H9 (cell line): ENCODE results near the gene RSPRY1. TPM values are rescaled to one million over a fixed set of nuclear protein-coding genes. Genes with fewer than 3 reads are reported as not detected.

ENCODE experiments used
- DNase-seq: peaks from one replicate; pipeline ENCODE4 v3.0.0-alpha.2; 2017
- H2AFZ ChIP-seq: one replicate; pipeline ENCODE4 v1.6.1; 2013; ENCODE audit warnings: mild to moderate bottlenecking, low read length, control low read depth, moderate library complexity
- H2AK5ac ChIP-seq: 2 replicates; pipeline ENCODE4 v1.6.1; 2013; ENCODE audit warnings: low read length, control low read depth, mixed read lengths; ENCODE audit not compliant: insufficient read length
- H2BK120ac ChIP-seq: one replicate; pipeline ENCODE4 v1.6.1; 2013; ENCODE audit warnings: low read depth, mild to moderate bottlenecking, low read length, control low read depth, inconsistent platforms; ENCODE audit not compliant: poor library complexity, severe bottlenecking
- H2BK12ac ChIP-seq: 2 replicates; pipeline ENCODE4 v1.6.1; 2013; ENCODE audit warnings: low read length, control low read depth, mixed read lengths, low read depth; ENCODE audit not compliant: insufficient read length
- H2BK15ac ChIP-seq: 2 replicates; pipeline ENCODE4 v1.6.1; 2013; ENCODE audit warnings: low read depth, low read length, control low read depth
- H2BK20ac ChIP-seq: one replicate; pipeline ENCODE4 v1.6.1; 2013; ENCODE audit warnings: low read depth, mild to moderate bottlenecking, low read length, control low read depth, inconsistent platforms; ENCODE audit not compliant: poor library complexity, severe bottlenecking
- H2BK5ac ChIP-seq: 2 replicates; pipeline ENCODE4 v1.6.1; 2013; ENCODE audit warnings: low read length, control low read depth, mixed read lengths; ENCODE audit not compliant: insufficient read length
- H3K14ac ChIP-seq: 2 replicates; pipeline ENCODE4 v1.6.1; 2013; ENCODE audit warnings: low read length, control low read depth; ENCODE audit not compliant: insufficient read depth
- H3K18ac ChIP-seq: 2 replicates; pipeline ENCODE4 v1.6.1; 2013; ENCODE audit warnings: low read depth, mild to moderate bottlenecking, mixed read lengths, low read length, control low read depth; ENCODE audit not compliant: insufficient read length
- H3K23ac ChIP-seq: 2 replicates; pipeline ENCODE4 v1.6.1; 2013; ENCODE audit warnings: low read length, control low read depth, mixed read lengths, low read depth; ENCODE audit not compliant: insufficient read length
- H3K23me2 ChIP-seq: 2 replicates; pipeline ENCODE4 v1.6.1; 2013; ENCODE audit warnings: low read depth, mild to moderate bottlenecking, mixed read lengths, low read length, control low read depth; ENCODE audit not compliant: insufficient read length, poor library complexity, severe bottlenecking
- H3K27ac ChIP-seq: 2 replicates; pipeline ENCODE4 v1.5.1; 2013; ENCODE audit warnings: low read length, control low read depth, mixed read lengths, low read depth; ENCODE audit not compliant: insufficient read length
- H3K27me3 ChIP-seq: 2 replicates; pipeline ENCODE4 v1.6.1; 2013; ENCODE audit warnings: low read length, control low read depth, inconsistent platforms; ENCODE audit not compliant: insufficient read depth
- H3K4ac ChIP-seq: 2 replicates; pipeline ENCODE4 v1.6.1; 2013; ENCODE audit warnings: low read depth, mild to moderate bottlenecking, control low read depth, inconsistent platforms, low read length, moderate library complexity
- H3K4me1 ChIP-seq: 2 replicates; pipeline ENCODE4 v1.6.1; 2013; ENCODE audit warnings: low read length, control low read depth, inconsistent platforms; ENCODE audit not compliant: insufficient read depth
- H3K4me2 ChIP-seq: 2 replicates; pipeline ENCODE4 v1.6.1; 2013; ENCODE audit warnings: low read length, control low read depth, mixed read lengths; ENCODE audit not compliant: insufficient read length, insufficient read depth
- H3K56ac ChIP-seq: 2 replicates; pipeline ENCODE4 v1.6.1; 2013; ENCODE audit warnings: low read depth, mild to moderate bottlenecking, mixed read lengths, low read length, control low read depth; ENCODE audit not compliant: insufficient read length
- H3K79me1 ChIP-seq: 2 replicates; pipeline ENCODE4 v1.6.1; 2013; ENCODE audit warnings: low read depth, mild to moderate bottlenecking, moderate library complexity, low read length, control low read depth, inconsistent platforms; ENCODE audit not compliant: insufficient read depth, poor library complexity, severe bottlenecking
- H3K79me2 ChIP-seq: 2 replicates; pipeline ENCODE4 v1.6.1; 2013; ENCODE audit warnings: low read length, control low read depth, inconsistent platforms; ENCODE audit not compliant: insufficient read depth
- H3K9ac ChIP-seq: 2 replicates; pipeline ENCODE4 v1.6.1; 2013; ENCODE audit warnings: low read length, control low read depth, mixed read lengths; ENCODE audit not compliant: insufficient read length; ENCODE audit errors: extremely low read depth
- H3K9me3 ChIP-seq: one replicate; pipeline ENCODE4 v1.6.1; 2013; ENCODE audit warnings: low read depth, low read length, inconsistent platforms; ENCODE audit not compliant: control insufficient read depth
- H3T11ph ChIP-seq: one replicate; pipeline ENCODE4 v1.6.1; 2013; ENCODE audit warnings: mild to moderate bottlenecking, low read length, control low read depth, inconsistent platforms
- H4K20me1 ChIP-seq: one replicate; pipeline ENCODE4 v1.6.1; 2013; ENCODE audit not compliant: control insufficient read depth, insufficient read length, insufficient read depth
- H4K5ac ChIP-seq: 2 replicates; pipeline ENCODE4 v1.6.1; 2013; ENCODE audit warnings: low read depth, mild to moderate bottlenecking, mixed read lengths, low read length, control low read depth; ENCODE audit not compliant: insufficient read length
- H4K8ac ChIP-seq: replicated peaks from 2 replicates; pipeline ENCODE4 v1.6.1; 2013; ENCODE audit warnings: low read length, control low read depth, mixed read lengths, low read depth; ENCODE audit not compliant: insufficient read length
- H4K91ac ChIP-seq: 2 replicates; pipeline ENCODE4 v1.6.1; 2013; ENCODE audit warnings: low read depth, mild to moderate bottlenecking, moderate library complexity, mixed read lengths, low read length, control low read depth; ENCODE audit not compliant: insufficient read length
- H3K27ac Mint-ChIP-seq, 3 experiments: 2 replicates in 2 of 3; 3 replicates in 1 of 3; pipeline ENCODE4 v1.8.0; 2020 to 2021; ENCODE audit warnings: mixed read lengths in 3 of 3, mild to moderate bottlenecking in 1 of 3, moderate library complexity in 1 of 3
- H3K27me3 Mint-ChIP-seq: 2 replicates; pipeline ENCODE4 v1.8.0; 2021; ENCODE audit warnings: low read depth, mild to moderate bottlenecking, moderate library complexity, mixed read lengths
- H3K36me3 Mint-ChIP-seq, 3 experiments: 2 replicates in 2 of 3; 3 replicates in 1 of 3; pipeline ENCODE4 v1.8.0; 2020 to 2021; ENCODE audit warnings: low read depth in 3 of 3, mixed read lengths in 3 of 3; ENCODE audit not compliant: insufficient read depth in 1 of 3
- H3K4me1 Mint-ChIP-seq, 2 experiments: 2 replicates each; pipeline ENCODE4 v1.8.0; 2020; ENCODE audit warnings: mixed read lengths in 2 of 2
- H3K4me3 Mint-ChIP-seq, 2 experiments: 2 replicates in 1 of 2; 3 replicates in 1 of 2; pipeline ENCODE4 v1.8.0; 2020 to 2021; ENCODE audit warnings: mild to moderate bottlenecking in 2 of 2, mixed read lengths in 2 of 2, moderate library complexity in 1 of 2
- H3K9me3 Mint-ChIP-seq, 2 experiments: 2 replicates in 1 of 2; 3 replicates in 1 of 2; pipeline ENCODE4 v1.8.0; 2020; ENCODE audit warnings: mild to moderate bottlenecking in 2 of 2, mixed read lengths in 2 of 2, moderate library complexity in 1 of 2
- total RNA-seq: library from RNA; stranded (reverse); gene quantifications from 2 replicates; pipeline ENCODE4 v1.2.1, GENCODE V29; 2021
- TF ChIP-seq, protein P1 (sequence below): fragments of 200-600 bp; sonication (generic); conservative IDR thresholded peaks from 3 replicates; pipeline ENCODE4 v1.8.0; 2021; ENCODE audit warnings: antibody characterized with exemption, mild to moderate bottlenecking

The RSPRY1 gene
- total RNA-seq, 1 experiment from 2014 or later: 36.1 TPM

DNA sequence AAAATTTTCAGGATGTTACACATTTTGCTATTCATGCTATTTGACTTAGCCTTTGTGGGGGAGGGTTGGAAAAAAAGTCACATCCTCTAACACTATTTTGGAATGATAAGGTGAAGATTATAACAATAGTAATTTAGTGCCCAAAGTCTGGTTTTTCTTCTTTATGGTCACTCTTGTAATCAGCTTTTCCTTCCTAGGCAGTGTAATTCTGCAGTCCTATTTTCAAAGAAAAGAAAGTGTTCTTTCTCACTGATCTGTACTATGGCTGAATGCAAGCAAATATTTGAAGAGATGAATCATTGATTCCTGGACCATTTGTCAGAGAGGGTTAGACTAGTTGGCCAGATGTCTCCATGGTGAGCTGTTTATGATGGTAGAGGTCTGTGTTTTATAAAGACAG is 8.4 kb downstream of the RSPRY1 start:
- no peaks in the 10 kb centered on the region for H3K9me3 ChIP-seq
- DNase-seq: no peak
- H2BK12ac ChIP-seq: no peak overlapping the region
- peaks cover 3% of the 10 kb centered on the region for H3K79me1 ChIP-seq
- no peak overlapping the region for H3T11ph ChIP-seq
- no peaks in the 10 kb centered on the region for H3K23me2 ChIP-seq
- H3K79me2 ChIP-seq: peaks cover 7% of the 10 kb centered on the region; the same call in 1 of the 2 replicates
- H3K56ac ChIP-seq: no peak overlapping the region
- TF ChIP-seq, protein P1, sequence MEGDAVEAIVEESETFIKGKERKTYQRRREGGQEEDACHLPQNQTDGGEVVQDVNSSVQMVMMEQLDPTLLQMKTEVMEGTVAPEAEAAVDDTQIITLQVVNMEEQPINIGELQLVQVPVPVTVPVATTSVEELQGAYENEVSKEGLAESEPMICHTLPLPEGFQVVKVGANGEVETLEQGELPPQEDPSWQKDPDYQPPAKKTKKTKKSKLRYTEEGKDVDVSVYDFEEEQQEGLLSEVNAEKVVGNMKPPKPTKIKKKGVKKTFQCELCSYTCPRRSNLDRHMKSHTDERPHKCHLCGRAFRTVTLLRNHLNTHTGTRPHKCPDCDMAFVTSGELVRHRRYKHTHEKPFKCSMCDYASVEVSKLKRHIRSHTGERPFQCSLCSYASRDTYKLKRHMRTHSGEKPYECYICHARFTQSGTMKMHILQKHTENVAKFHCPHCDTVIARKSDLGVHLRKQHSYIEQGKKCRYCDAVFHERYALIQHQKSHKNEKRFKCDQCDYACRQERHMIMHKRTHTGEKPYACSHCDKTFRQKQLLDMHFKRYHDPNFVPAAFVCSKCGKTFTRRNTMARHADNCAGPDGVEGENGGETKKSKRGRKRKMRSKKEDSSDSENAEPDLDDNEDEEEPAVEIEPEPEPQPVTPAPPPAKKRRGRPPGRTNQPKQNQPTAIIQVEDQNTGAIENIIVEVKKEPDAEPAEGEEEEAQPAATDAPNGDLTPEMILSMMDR: no peak
- no peak overlapping the region for H3K4me2 ChIP-seq
- Mint-ChIP-seq H3K9me3 (peaks cover 0 to 4% of the 10 kb centered on the region in 2 experiments; a peak in 3 of 5 replicates), H3K36me3 (peaks cover 12 to 14% (median 14%) of the 10 kb centered on the region in 3 experiments), H3K27me3 (no peaks in the 10 kb centered on the region), H3K4me3 (no peak overlapping the region), H3K4me1 (peaks cover 6% of the 10 kb centered on the region in 2 experiments), H3K27ac (no peak overlapping the region)
- no peak overlapping the region for H3K9ac ChIP-seq
- no peaks in the 10 kb centered on the region for H4K20me1 ChIP-seq
- H3K18ac ChIP-seq: no peak overlapping the region
- H4K8ac ChIP-seq: no peak overlapping the region
- no peak overlapping the region for H3K14ac ChIP-seq
- H2BK120ac ChIP-seq: no peak overlapping the region
- no peak overlapping the region for H4K5ac ChIP-seq
- H2AK5ac ChIP-seq: no peak overlapping the region
- no peaks in the 10 kb centered on the region; the same call in 1 of the 2 replicates for H3K4me1 ChIP-seq
- H2BK15ac ChIP-seq: no peak overlapping the region
- H2AFZ ChIP-seq: no peak overlapping the region
- H3K27ac ChIP-seq: no peak overlapping the region
- H3K4ac ChIP-seq: no peak overlapping the region
- no peak overlapping the region for H3K23ac ChIP-seq
- H2BK20ac ChIP-seq: no peak overlapping the region
- H4K91ac ChIP-seq: no peak overlapping the region
- no peaks in the 10 kb centered on the region for H3K27me3 ChIP-seq
- no peak overlapping the region for H2BK5ac ChIP-seq
